ENCODE measurements around the gene SMAD3. TPM values are rescaled to one million over a fixed set of nuclear protein-coding genes. Genes with fewer than 3 reads are reported as not detected.

Gene SMAD3
- total RNA-seq, 1 experiment from 2014 or later: 89.2 TPM

GRCh38 chr15:67087507-67088172 lies 22.2 kb downstream of the SMAD3 start:
- TF ChIP-seq CBX3 (IDR thresholded peaks at IDR 0.05; ENCODE audit: low read depth) (no peak), EZH2phosphoT487 (IDR thresholded peaks at IDR 0.05; ENCODE audit: borderline replicate concordance) (no peak), ZBTB33 (IDR thresholded peaks at IDR 0.05; ENCODE audit: extremely low read depth, insufficient replicate concordance, low read length) (no peak), ELF1 (IDR thresholded peaks at IDR 0.05; ENCODE audit: borderline replicate concordance, low read depth) (no peak), ZNF274 (IDR thresholded peaks at IDR 0.05; ENCODE audit: low read depth, low read length) (no peak), MAX (IDR thresholded peaks at IDR 0.05) (no peak), POLR2AphosphoS5 (IDR thresholded peaks at IDR 0.05; ENCODE audit: low read depth, low read length) (no peak), SIN3A (IDR thresholded peaks at IDR 0.05; ENCODE audit: low read depth) (no peak), POLR2A (IDR thresholded peaks at IDR 0.05; ENCODE audit: borderline replicate concordance, extremely low read depth, insufficient read depth, insufficient read length) (no peak), RAD21 (IDR thresholded peaks at IDR 0.05; ENCODE audit: low read depth) (no peak)
- H3K27ac ChIP-seq (ENCODE audit: low read depth, low read length): no peak overlapping the region
- ATAC-seq (no peak), DNase-seq (ENCODE audit: low read depth, low spot score) (no peak)
- H4K20me1 ChIP-seq (ENCODE audit: insufficient read depth): peaks cover 4% of the 10 kb centered on the region; the same call in 1 of the 2 replicates
- H3K4me1 ChIP-seq (ENCODE audit: control insufficient read depth in 1 of 2, insufficient read depth in 2 of 2, low read length in 2 of 2): peaks cover 75 to 97% of the 10 kb centered on the region in 2 experiments
- H3K36me3 ChIP-seq (ENCODE audit: control insufficient read depth in 1 of 2, insufficient read depth in 2 of 2, low read length in 2 of 2): peaks cover 0 to 10% of the 10 kb centered on the region in 2 experiments; a peak in 1 of 4 replicates
- H3K9me3 ChIP-seq (ENCODE audit: control insufficient read depth in 1 of 2, insufficient read depth in 1 of 2, low read depth in 1 of 2, low read length in 2 of 2): no peaks in the 10 kb centered on the region
- no TSS peak for BruUV-seq (replicated peaks)
- H3K9ac ChIP-seq (ENCODE audit: low read length): peak overlapping the region; percentile 11
- H3K79me2 ChIP-seq (ENCODE audit: insufficient read depth, low read length): peaks cover 97% of the 10 kb centered on the region
- ChIA-PET RAD21 (ENCODE audit: low non-redundant PET in 1 of 2, low total read pairs in 2 of 2, uncharacterized antibody in 2 of 2, unreplicated experiment in 2 of 2) (interaction anchor here in 1 of 2 experiments (1.1 kb wide), 1 partner anchor 19 kb away, joined by 3 read pairs; no protein-coding TSS in a partner anchor), POLR2A (interaction anchor here (1.3 kb wide), 1 partner anchor 11 kb away, joined by 4 read pairs; no protein-coding TSS in a partner anchor), CTCF (interaction anchor here (0.7 to 1.1 kb wide), 2 partner anchors 10 to 38 kb away, joined by 3 read pairs; no protein-coding TSS in a partner anchor)
- no peak overlapping the region for H3K4me3 ChIP-seq (replicated peaks in 1 of 2; ENCODE audit: low read depth in 1 of 2, low read length in 2 of 2)
- no peaks in the 10 kb centered on the region for H3K9me2 ChIP-seq (ENCODE audit: insufficient read depth)
- H3K27me3 ChIP-seq (ENCODE audit: insufficient read depth, low read length): no peaks in the 10 kb centered on the region
- no peak overlapping the region for H2AFZ ChIP-seq (ENCODE audit: low read depth, low read length, poor library complexity, severe bottlenecking)
- intact Hi-C loops (cut with micrococcal nuclease): no loop called here
- peak overlapping the region; percentile 71; the same call in 1 of the 2 replicates for H3K4me2 ChIP-seq (ENCODE audit: low read length)
